ENCODE results near the gene ARF6. TPM values are rescaled to one million over a fixed set of nuclear protein-coding genes. Genes with fewer than 3 reads are reported as not detected.

Gene ARF6
- total RNA-seq, 3 donors from 2014 or later (not counting 1 experiment from before 2014, with no cell fraction given): 124 to 132 (median 128) TPM

- Mint-ChIP-seq H3K4me1 (peaks cover 15 to 19% of the 10 kb centered on the region in 2 donors), H3K4me3 (no peak overlapping the region), H3K9me3 (no peaks in the 10 kb centered on the region), H3K27me3 (ENCODE audit: low read depth in 2 of 2) (peaks cover 2 to 8% of the 10 kb centered on the region in 2 donors), H3K27ac (no peak overlapping the region), H3K36me3 (peaks cover 12% of the 10 kb centered on the region)
- Histone ChIP-seq H3K27ac (ENCODE audit: low read length) (no peak overlapping the region), H3K4me3 (ENCODE audit: low read length) (no peak overlapping the region), H3K27me3 (ENCODE audit: control insufficient read depth, insufficient read depth, low read length) (no peaks in the 10 kb centered on the region), H3K9me3 (ENCODE audit: control insufficient read depth, insufficient read depth, low read length) (no peaks in the 10 kb centered on the region), H3K4me1 (ENCODE audit: control insufficient read depth, insufficient read depth, low read length) (peaks cover 16% of the 10 kb centered on the region), H3K36me3 (ENCODE audit: control insufficient read depth, insufficient read depth, low read length) (no peaks in the 10 kb centered on the region)
- DNase-seq: no peak
- TF ChIP-seq CTCF (IDR thresholded peaks at IDR 0.05): no peak
- no peak for ATAC-seq
- WGBS (ENCODE audit: insufficient coverage): 84% methylated on average over 3 of the region's 6 CpGs
- intact Hi-C loops (cut with micrococcal nuclease): no loop called here
Measured at GRCh38 chr14:49857427-49858003, 35.4 kb upstream of the ARF6 start.

- no peak overlapping the region for H3K4me3 ChIP-seq (ENCODE audit: low read length)
- Mint-ChIP-seq H3K9me3 (peaks cover 0 to 2% of the 10 kb centered on the region in 2 donors), H3K36me3 (peaks cover 7% of the 10 kb centered on the region), H3K27me3 (ENCODE audit: low read depth in 2 of 2) (peaks cover 5 to 10% of the 10 kb centered on the region in 2 donors), H3K27ac (no peak overlapping the region), H3K4me1 (peaks cover 6 to 10% of the 10 kb centered on the region in 2 donors), H3K4me3 (no peak overlapping the region)
- H3K9me3 ChIP-seq (ENCODE audit: control insufficient read depth, insufficient read depth, low read length): no peaks in the 10 kb centered on the region
- TF ChIP-seq CTCF (IDR thresholded peaks at IDR 0.05): no peak
- ATAC-seq: no peak
- WGBS (ENCODE audit: insufficient coverage): 88% methylated on average over 3 of the region's 3 CpGs
- H3K27ac ChIP-seq (ENCODE audit: low read length): no peak overlapping the region
- H3K4me1 ChIP-seq (ENCODE audit: control insufficient read depth, insufficient read depth, low read length): peaks cover 19% of the 10 kb centered on the region
- no peak for DNase-seq
- H3K27me3 ChIP-seq (ENCODE audit: control insufficient read depth, insufficient read depth, low read length): no peaks in the 10 kb centered on the region
- intact Hi-C loops (cut with micrococcal nuclease): no loop called here
- no peaks in the 10 kb centered on the region for H3K36me3 ChIP-seq (ENCODE audit: control insufficient read depth, insufficient read depth, low read length)
Measured at GRCh38 chr14:49858383-49858782, 34.5 kb upstream of the ARF6 start.

- no peaks in the 10 kb centered on the region for H3K27me3 ChIP-seq (ENCODE audit: control insufficient read depth, insufficient read depth, low read length)
- Mint-ChIP-seq H3K27me3 (ENCODE audit: low read depth in 2 of 2) (peaks cover 5 to 10% of the 10 kb centered on the region in 2 donors), H3K27ac (no peak overlapping the region), H3K4me1 (no peaks in the 10 kb centered on the region), H3K9me3 (peaks cover 0 to 2% of the 10 kb centered on the region in 2 donors), H3K4me3 (no peak overlapping the region), H3K36me3 (peaks cover 7% of the 10 kb centered on the region)
- peak overlapping the region; percentile 97 for H3K27ac ChIP-seq (ENCODE audit: low read length)
- no peak for ATAC-seq
- H3K4me3 ChIP-seq (ENCODE audit: low read length): peak overlapping the region; percentile 73
- H3K9me3 ChIP-seq (ENCODE audit: control insufficient read depth, insufficient read depth, low read length): no peaks in the 10 kb centered on the region
- peaks cover 28% of the 10 kb centered on the region for H3K4me1 ChIP-seq (ENCODE audit: control insufficient read depth, insufficient read depth, low read length)
- H3K36me3 ChIP-seq (ENCODE audit: control insufficient read depth, insufficient read depth, low read length): no peaks in the 10 kb centered on the region
- intact Hi-C loops (cut with micrococcal nuclease): loop anchor here (5.0 kb wide), 1 partner anchor 371 kb away; the partner anchor contains the start of gene SOS2
- no peak for DNase-seq
- TF ChIP-seq CTCF (IDR thresholded peaks at IDR 0.05): no peak
- WGBS (ENCODE audit: insufficient coverage): 22% methylated on average over 4 of the region's 4 CpGs
Measured at GRCh38 chr14:49860988-49861698, 31.7 kb upstream of the ARF6 start.
